RPMI7951 (cell line): ENCODE measurements around the gene NRIP3. TPM values are rescaled to one million over a fixed set of nuclear protein-coding genes. Genes with fewer than 3 reads are reported as not detected.

Source experiments
- DNase-seq: peaks from one replicate; pipeline ENCODE4 v3.0.0-alpha.2; 2012; ENCODE audit warnings: low read depth
- total RNA-seq: library from RNA; depleted of rRNA; stranded (reverse); fragments of >200 nt; shearing (Covaris generic); gene quantifications from 2 replicates; pipeline ENCODE4 v1.2.3, GENCODE V29; 2014; rRNA removed

Gene NRIP3
- 31.7 and 31.8 TPM in 2 replicates for total RNA-seq

DNA sequence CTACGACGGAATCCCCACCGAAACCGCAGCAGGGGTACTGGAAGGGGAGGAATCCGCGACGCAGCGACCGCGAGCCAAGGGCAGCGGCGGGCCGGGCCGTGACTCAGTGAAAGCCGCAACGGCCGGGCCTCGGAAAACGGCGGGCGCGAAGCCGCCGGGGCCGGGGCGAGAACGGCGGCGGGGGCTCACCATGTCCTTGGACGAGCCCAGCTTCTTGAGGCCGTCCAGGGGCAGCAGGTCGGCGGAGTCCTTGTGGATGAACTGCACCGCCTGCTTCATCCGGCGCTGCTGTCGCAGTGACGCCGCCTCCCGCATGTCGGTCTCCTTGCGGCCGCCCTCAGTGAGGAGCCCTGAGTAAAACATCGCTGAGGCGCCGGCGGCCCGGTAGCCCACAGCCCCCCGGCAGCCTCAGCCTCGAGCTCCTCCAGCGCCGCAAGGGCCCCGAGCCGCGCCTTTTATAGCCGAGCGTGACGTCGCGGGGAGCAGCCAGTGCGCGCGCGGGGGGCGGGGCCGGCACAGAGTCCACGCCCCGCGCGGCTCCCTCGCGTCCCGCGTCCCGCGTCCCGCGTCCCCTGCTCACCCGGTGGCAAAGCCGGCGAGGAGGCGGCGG is at the start of gene NRIP3:
TSS of gene NRIP3 (minus strand) at position 429 of the 610 bp plus-strand sequence. CDS start at position 363, 66 bp downstream.
- peak; percentile 69 for DNase-seq

- DNase-seq = no peak
Observed at GRCh38 chr11:9052316-9052715, 48.5 kb upstream of the NRIP3 start.

- no peak for DNase-seq
Observed at GRCh38 chr11:9049959-9050358, 46.2 kb upstream of the NRIP3 start.

DNA sequence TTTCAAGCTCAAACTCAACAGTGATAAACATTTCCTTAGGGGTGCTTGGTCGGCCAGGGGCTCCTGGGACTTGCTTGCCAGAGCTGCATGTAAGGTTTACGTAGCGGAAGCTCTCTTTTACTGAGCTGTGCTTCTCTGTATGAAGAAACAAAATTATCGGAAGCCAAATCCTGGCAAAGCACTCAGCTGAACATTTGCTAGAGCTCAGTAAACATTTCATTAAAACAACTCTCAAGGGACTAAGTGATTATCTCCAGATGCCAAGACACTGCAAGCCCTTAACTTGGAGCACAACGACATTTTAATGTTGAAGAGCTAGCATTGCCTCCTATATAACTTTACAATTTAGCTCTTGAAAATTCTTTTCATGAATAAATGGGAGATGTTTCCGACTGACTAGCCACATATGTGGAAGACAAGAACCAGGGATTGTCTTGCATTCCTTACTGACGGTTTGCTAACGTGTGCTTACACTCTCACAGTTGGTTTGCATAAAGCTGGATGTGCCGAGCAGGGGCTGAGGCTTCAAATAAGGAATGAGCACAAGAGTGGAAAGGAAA is 44.2 kb upstream of the NRIP3 start:
- no peak for DNase-seq

DNA sequence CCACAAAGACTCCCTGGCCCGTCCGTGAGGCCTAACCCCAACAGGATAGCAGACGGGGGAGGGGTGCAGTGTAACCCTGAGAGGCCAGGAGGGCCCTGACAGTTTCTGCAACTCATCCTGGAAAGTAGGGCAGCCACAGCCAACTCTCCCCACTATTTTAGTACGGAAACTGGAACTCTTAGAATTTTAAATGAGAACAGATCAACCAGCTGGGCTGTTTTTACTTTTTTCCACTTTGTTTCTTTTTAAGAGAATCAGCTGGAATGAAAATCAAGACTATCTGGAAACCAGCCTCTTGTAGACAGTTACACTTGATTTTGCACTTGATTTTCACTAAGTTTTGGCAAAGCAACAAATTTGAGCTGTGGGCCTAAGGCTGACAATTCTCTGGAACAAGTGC is 42.7 kb upstream of the NRIP3 start:
- DNase-seq = no peak

GRCh38 chr11:9042488-9042887 is 38.7 kb upstream of the NRIP3 start:
- DNase-seq = no peak

GRCh38 chr11:9041747-9042146 is 37.9 kb upstream of the NRIP3 start:
- DNase-seq = no peak

DNA sequence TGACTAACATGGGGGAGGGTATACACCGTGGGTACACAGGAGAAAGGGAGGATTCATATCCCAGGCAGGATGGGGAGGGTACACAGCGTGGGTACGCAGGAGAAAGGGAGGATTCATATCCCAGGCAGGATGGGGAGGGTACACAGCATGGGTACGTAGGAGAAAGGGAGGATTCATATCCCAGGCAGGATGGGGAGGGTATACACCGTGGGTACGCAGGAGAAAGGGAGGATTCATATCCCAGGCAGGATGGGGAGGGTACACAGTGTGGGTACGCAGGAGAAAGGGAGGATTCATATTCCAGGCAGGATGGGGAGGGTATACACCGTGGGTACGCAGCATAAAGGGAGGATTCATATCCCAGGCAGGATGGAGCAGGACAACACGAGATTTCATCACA is 36.6 kb upstream of the NRIP3 start:
- no peak for DNase-seq

- no peak for DNase-seq
Observed at GRCh38 chr11:9039863-9040262, 36.1 kb upstream of the NRIP3 start.

GRCh38 chr11:9039198-9039597 is 35.4 kb upstream of the NRIP3 start:
- peak; percentile 9 for DNase-seq

GRCh38 chr11:9038541-9038940 is 34.7 kb upstream of the NRIP3 start:
- DNase-seq = no peak

DNA sequence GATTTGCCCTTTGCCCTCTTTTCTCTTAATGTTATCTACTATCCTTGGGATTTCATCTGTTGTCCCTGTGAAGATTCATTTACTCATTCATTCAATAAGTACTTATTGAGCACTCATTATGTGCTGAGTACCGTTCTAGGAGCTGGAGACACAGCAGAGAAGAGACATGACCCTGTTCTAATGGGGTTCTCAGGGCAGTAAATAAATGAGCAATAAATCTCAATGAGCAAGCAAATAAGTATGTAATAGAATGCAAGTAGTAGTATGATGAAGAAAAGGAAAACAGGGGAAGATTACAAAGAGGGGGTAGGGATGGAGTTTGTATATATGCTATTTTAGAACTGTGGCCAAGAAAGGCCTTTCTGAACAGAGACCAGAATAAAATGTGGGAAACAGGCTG is 34.2 kb upstream of the NRIP3 start:
- DNase-seq = no peak

DNA sequence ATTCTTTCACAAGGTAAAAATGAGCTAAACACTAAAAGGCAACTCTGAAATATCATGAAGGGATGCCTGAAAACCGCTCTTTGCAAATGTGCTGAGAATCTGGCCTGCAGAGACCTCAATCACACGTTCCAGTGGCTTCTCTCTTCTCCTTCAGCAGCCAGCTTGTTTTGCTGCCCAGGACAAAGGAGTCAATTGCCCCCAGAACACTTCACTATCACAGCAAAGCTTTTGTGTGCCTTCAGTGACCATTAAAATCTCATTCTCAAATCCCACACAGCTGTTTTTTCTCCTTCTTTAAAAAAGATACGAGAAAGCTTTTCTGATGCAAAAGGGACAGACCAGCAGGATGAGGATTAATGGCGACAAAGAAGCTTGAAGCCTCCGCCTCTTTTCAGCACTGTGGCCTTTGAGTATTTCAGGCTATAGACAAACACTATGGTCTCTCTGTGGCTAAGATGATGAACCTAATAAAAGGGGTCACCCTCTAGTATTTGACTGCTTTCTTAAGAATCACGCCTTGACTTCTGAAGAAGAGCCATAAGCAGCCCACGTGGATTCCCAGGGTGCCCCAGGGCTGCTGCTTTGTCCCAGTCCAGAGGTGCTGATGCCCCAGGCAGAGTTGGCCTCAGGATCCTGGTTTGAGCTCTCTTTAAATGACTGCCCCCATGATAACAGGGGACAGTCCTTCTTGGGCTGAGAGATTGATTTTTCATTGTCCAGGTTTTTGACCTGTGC is 33.4 kb upstream of the NRIP3 start:
- no peak for DNase-seq

DNA sequence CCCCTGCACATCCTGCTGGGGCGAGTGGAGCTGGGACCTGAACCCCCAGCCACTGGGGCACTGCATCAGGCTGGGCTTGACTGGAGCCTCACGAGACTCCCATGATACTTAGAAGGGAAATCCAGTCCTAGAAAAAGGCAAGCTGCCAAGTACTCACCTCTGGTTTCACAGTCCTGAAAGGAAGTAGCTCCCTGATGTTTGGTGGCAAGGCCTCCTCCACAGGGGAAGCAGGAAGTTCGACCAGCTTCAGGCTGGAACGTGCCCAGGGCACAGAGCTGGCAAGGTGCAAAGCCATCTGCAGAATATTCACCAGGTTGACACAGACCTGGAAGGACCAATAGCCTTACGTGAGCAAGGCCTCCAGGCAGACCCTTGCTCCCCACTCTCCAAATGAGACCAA is 26.8 kb upstream of the NRIP3 start:
- DNase-seq = no peak

GRCh38 chr11:9029422-9029821 is 25.6 kb upstream of the NRIP3 start:
- no peak for DNase-seq

DNA sequence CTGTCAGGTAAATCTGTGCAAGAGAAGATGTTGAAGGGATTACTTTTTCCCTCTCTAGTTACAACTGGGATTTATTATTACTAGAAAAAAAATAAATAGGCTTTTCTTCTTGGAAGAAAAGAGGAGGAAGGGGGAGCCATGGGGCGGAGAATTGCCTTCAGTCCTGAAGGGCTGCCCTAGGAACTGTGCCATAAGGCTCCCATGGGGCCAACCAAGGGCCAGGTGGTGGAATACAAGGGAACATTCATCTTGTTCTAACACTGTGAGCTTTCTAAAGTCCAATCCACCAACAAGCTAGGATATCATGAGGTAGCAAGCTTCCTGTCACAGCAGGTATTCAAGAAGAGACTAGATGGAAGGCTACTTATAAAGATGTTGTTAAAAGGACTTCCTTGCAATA is 24.8 kb upstream of the NRIP3 start:
- DNase-seq = no peak

DNA sequence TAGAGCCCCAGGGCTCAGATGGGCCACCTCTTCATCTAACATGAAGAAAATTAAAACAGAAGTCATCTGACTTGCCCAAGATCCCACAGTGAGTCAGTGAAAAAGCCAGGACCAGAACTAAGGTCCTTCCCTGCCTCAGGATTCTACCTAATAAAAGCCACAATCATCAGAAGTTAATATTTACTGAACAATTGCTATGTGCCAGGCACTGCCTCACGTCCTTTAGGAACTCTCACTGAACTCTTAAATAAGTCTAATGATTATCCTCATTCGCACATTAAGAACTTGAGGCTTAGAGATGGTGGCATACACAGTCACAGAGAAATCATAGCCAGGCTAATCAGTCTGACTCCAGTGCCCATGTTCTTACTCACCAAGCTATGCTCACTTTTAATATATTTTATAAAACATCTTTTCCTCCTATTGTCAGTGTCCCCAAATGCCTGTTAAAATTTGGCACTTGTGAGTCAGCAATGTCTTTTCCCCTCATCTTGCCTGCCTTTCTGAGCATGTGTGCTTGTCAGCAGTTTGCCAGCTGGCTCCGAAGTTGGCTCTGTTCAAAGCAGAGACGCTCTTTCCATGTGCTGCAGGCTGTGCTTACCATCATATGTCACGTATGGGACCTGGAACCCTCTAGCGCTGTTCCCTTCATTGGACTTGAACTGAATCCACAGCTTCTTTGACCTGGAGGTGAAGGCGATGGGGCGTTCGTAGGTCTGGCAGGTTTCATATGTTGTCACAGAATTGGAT is 21.5 kb upstream of the NRIP3 start:
- DNase-seq = no peak

DNA sequence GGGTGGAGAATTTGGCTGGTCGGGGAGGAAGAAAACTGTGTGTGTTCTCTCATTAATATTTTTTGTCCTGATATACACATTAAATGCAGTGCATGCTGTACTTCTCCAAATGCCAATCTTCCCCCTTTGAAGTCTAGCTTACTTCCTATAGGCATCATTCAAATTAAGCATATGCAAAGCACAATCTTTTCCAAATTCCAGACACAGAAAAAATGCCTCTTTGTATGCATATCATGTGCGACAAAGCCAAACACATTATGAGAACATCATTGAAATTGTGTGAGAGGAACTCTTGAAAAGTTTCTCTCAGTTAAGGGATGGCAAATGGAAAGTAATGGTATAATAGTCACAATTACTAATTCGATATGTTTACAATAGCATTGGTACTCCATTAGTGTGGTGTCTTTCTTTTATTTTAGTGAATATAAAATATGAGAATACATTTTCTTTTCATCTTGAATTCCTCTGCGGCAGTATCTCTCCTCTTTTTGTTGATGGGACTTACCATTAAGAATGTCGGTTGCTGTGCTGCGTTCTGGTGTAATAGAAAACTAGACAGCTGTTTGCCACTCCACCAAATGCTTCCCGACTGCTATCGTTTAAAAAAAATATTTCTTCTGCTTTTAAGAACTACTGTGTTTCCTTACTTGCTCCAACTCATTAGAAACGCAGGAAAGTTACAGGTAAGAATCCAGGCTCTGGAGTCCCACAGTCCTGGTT is 19.3 kb upstream of the NRIP3 start:
- no peak for DNase-seq

DNA sequence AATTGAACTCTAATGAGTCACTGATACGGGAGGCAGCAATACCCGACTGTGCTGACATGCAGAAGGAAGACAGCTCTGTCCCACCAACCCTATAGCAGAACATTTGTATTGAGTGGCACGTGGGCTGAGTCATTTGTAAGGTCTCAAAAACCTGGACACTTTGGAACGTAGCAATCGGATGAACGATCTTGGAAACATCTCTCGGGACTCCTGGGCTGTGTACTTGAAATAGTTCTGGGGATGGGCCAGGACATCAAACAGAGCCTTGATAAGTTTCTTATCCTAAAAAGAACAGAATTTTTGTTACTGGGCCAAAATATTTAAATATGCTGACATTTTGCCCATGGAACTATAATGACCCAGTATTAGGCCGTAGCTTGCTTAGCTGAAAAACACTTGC is 17.1 kb upstream of the NRIP3 start:
- no peak for DNase-seq

GRCh38 chr11:9019861-9020260 is 16.1 kb upstream of the NRIP3 start:
- DNase-seq = no peak

- DNase-seq = peak; percentile 55
Observed at GRCh38 chr11:9017773-9018172, 14.0 kb upstream of the NRIP3 start.
